Daoy (cell line): ENCODE measurements around the gene PAFAH1B2. TPM values are rescaled to one million over a fixed set of nuclear protein-coding genes. Genes with fewer than 3 reads are reported as not detected.
"Not testable (repeated sequence)": the region's sequence is repeated elsewhere in the genome, so short reads cannot be mapped to it uniquely, and the experiment has no call there.

Experiments
- DNase-seq: peaks from one replicate; pipeline ENCODE4 v3.0.0-alpha.2; 2015; ENCODE audit warnings: low read depth
- total RNA-seq: library from RNA; depleted of rRNA; stranded (reverse); fragments of >200 nt; shearing (Covaris generic); gene quantifications from 2 replicates; pipeline ENCODE4 v1.2.3, GENCODE V29; 2014

PAFAH1B2 gene
- total RNA-seq, 1 experiment from 2014 or later: 123 TPM

DNA sequence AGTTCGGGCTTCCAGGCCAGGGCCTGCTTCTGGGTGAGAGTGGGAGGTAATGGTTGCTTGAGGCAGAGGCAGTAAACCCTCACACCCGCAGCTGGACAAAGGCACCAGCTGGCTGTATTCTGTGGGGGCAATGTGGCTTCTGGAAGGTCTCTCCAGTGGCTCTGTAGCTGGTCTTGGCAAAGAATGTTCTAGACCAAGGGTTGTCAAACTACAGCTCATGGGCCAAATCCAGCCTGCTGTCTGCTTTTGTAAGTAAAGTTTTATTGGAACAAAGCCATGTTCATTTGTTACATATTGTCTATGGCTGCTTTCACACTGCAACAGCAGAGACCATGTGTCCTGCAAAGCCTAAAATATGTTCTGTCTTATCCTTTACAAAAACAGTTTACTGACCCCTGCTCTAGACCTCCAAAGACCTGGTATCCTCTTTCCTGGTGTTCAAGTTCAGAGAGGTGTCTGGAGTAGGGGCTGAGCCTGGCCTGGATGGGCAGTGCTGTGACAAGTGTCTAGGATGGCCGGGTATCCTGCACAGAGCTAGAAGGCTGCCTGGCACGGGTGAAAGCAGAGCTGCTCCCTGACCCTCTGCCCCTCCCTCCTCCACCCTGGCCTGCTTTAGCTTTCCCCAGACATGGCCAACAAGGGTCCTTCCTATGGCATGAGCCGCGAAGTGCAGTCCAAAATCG, 58.4 kb downstream of the PAFAH1B2 start:
- DNase-seq: no peak

DNA sequence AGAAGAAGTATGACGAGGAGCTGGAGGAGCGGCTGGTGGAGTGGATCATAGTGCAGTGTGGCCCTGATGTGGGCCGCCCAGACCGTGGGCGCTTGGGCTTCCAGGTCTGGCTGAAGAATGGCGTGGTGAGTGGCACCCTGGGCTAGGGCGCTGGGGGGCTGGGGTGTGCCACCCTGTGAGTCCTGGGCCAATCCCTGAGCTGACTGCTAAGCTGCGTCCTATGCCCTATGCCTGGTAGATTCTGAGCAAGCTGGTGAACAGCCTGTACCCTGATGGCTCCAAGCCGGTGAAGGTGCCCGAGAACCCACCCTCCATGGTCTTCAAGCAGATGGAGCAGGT, 59.0 kb downstream of the PAFAH1B2 start:
- DNase-seq: no peak

DNA sequence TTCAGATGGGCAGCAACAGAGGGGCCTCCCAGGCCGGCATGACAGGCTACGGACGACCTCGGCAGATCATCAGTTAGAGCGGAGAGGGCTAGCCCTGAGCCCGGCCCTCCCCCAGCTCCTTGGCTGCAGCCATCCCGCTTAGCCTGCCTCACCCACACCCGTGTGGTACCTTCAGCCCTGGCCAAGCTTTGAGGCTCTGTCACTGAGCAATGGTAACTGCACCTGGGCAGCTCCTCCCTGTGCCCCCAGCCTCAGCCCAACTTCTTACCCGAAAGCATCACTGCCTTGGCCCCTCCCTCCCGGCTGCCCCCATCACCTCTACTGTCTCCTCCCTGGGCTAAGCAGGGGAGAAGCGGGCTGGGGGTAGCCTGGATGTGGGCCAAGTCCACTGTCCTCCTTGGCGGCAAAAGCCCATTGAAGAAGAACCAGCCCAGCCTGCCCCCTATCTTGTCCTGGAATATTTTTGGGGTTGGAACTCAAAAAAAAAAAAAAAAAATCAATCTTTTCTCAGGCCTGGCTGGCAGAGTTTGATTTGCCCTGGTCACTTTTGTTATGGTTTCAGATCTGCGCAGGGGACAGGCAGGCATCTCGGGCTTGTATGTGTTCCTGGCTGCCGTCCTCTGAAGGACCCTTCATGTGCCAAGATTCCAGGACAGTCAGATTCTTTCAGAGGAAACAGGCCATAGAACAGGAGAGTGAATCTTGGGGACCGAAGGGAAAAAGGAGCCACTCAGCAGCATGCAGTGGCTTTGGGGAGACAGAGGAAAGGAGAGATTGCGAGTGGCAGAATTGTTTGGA, 60.4 kb downstream of the PAFAH1B2 start:
- DNase-seq: no peak

DNA sequence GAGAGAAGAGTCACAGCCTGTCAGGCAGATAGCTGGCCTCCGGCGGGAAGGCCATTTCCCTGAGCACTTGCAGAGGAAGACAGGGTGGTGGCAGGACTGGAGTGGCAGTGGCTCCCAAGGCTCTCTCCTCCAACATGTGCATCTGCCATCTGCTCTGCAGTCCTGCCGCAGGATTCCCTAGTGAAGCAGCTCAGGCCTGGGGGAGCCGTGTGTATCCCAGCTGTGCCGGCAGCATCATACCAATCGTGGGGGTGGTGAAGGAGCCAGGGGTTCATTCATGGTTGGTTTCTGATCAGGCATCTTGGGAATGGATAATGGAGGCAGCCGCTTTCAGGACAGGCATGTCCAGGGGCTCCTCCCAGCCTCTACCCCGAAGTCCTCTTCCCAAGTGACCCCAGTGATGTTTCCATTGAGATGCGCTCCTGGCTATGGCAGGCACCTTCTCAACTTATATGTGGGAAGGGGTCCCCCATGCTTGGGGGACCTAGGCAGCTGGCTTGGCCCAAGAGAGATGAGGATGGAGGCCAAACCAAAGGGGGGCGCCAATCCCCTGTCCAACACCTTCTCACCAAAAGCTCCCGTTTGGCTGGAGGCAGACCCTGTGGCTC, 61.2 kb downstream of the PAFAH1B2 start:
- DNase-seq: no peak

DNA sequence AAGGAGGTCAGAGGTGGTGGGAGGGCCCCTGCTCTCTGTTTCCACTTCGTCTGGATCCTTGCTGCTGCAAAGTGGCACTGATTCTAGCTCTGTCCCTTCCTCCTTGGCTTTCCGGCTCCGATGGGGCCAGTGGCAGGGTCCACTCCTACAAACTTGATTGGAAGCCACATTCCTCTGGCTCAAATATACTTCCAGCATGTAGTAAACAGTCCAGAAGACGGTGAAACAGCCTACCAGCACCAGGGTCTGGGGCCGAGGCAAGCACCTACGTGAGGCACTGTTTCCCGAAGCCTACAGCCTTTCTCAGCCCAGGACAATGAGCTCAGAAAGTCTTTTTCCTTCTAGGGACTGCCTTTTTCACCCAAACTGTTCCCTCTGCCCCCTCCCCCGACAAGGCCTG, 62.0 kb downstream of the PAFAH1B2 start:
- DNase-seq: not testable (repeated sequence)

DNA sequence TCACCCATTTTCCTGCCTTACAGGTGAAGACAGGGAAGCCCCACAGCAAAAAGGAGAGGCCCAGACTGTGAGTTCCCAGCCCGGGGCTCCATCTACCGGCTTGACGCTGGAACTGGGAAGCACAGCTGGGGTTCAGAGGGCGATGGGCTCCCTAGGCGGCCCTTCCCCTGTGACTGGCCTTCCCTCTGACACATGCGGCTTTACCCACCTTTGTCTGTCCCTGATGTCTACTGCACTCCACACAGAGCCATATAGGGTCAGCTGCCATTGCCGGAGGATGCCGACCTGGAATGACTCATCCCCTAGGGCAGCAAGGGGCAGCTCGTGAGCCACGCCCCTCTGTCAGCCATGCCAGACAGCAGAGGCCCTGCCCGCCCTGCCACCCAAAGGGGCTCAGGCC, 62.8 kb downstream of the PAFAH1B2 start:
- DNase-seq: peak; percentile 24

DNA sequence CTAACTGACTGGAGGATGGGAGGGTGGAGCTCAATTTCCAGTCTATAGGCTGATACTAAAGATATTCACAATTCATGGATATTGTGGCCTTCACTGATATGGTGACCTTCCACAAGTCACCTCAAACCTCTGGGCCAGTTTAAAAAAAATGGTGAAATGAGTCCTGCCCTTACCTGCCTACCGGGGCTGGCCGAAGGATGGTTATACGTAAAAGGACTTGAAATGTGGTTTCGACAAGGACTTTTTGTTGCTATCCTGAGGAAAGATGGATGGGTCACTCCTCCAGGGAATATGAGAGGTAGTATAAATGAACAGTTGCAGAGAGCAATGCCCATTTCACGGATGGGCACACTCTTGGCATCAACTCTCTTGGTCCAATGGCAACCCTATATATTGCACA, 63.4 kb downstream of the PAFAH1B2 start:
- not testable (repeated sequence) for DNase-seq

DNA sequence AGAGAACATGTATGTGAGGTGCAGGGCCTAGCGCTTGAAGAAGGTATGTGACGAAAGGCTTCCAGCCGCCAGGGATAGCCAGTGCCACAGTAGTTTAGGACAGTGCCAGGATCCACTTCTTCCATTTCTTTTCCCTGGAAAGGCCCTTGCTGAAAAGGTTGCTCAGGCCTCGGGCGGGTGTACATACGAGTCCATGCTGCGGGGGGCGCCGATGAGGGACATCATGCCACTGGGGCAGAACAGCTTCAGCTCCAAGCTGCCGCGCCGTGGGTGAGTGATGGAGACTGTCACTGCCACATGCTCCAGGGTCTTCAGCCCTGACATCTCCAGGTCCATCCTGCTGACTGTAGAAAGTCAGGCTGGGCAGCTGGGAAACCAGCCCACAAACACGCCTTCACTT, 64.6 kb downstream of the PAFAH1B2 start:
- DNase-seq: not testable (repeated sequence)

DNA sequence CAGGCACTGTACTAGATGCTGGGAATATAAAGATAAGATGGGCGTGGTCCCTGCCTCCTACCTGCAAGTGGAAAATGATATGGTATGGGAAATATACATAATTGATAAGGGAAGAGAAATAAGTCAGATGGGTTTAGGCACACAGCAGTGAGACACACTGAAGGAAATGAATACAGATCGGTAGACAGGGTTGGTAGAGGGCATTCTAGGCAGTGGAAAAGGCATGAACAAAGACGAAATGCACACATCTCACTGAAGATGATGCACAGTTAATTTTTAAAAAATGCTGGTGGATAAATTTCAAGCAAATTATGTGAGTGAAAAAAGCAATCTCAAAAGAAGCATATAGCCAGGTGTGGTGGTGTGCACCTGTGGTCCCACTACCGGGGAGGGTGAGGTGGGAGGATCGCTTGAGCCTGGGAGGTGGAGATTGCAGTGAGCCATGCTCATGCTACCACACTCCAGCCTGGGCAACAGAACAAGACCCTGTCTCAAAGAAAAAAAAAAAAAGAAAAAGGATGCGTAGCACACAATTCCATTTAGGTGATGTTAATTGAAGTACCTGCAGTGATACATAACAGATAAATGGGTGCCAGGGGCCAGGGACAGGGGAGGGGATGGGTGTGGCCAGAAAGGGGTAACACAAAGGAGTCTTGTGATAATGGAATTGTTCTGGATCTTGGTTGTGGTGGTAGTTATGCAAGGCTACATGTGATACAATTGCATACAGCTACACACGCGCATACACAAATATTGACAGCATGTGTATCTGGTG, 65.5 kb downstream of the PAFAH1B2 start:
- not testable (repeated sequence) for DNase-seq

DNA sequence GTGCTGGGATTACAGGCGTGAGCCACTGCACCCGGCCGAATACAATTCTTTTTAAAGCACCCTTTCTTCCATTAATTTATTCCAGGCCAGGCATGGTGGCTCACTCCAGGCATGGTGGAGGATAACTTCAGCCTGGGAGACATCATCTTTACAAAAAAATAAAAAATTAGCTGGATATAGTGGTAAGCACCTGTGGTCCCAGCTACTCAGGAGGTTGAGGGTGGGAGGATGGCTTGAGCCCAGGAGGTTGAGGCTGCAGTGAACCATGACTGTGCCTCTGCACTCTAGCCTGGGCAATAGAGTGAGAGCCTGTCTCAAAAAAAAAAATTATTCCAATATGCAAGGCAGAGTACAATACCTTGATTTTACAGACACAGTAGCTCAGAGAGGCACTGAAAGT, 66.5 kb downstream of the PAFAH1B2 start:
- DNase-seq: no peak

DNA sequence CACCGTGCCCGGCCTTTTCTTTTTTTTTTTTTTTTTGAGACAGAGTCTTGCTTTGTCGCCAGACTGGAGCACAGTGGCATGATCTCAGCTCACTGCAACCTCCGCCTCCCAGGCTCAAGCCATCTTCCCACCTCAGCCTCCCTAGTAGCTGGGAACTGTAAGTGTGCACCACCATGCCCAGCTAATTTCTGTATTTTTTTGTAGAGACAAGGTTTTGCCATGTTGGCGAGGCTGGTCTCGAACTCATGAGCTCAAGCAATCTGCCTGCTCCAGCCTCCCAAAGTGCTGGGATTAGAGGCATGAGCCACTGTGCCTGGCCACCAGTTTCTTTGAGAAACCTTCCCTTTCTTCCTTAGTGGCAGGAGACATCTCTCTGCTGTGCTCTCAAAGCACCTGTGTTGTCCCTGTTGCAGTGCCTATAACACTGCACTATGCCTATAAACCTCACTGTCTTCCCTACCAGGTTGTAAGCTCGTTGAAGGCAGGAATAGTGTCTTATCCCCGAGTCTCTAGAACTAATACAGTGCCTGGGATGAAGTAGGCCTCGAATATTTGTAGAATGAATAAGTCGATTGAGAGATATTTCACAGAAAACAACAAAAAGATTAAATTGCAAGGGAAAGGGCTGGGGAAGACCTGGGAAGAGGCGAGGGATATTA, 68.7 kb downstream of the PAFAH1B2 start:
- no peak for DNase-seq

DNA sequence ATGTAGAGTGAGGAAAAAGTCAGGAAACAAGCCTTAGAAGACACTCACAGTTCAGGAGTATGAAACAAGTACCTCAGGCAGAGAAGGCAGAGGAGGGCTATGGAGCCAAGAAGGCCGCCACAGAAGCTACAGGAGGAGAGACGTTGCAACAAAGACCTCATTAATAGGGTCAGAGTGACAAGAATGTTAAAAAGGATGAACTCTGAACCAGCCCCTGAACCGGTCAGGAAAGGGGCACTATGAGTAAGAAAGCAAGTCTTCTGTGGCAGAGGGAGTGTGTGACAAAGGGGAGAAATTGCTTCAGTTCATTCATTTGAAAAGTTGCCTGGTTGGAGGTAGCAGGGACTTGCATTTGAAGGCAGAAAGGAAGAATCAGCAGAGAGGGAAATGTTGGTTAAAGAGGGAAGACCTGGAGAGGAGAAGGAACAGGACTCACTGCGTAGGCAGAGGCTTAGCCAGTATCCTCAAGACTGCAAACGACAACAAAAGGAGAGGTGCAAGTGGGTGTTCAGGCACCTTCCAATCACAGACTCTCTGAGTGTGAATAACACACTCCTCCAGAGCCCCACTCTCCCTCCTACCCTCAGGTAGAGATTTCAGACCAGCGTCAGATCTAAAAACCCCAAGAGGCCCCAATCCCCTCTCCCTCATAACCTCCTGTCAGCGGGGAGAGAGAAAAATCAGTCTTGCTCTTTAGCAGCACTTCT, 70.5 kb downstream of the PAFAH1B2 start:
- DNase-seq: no peak

DNA sequence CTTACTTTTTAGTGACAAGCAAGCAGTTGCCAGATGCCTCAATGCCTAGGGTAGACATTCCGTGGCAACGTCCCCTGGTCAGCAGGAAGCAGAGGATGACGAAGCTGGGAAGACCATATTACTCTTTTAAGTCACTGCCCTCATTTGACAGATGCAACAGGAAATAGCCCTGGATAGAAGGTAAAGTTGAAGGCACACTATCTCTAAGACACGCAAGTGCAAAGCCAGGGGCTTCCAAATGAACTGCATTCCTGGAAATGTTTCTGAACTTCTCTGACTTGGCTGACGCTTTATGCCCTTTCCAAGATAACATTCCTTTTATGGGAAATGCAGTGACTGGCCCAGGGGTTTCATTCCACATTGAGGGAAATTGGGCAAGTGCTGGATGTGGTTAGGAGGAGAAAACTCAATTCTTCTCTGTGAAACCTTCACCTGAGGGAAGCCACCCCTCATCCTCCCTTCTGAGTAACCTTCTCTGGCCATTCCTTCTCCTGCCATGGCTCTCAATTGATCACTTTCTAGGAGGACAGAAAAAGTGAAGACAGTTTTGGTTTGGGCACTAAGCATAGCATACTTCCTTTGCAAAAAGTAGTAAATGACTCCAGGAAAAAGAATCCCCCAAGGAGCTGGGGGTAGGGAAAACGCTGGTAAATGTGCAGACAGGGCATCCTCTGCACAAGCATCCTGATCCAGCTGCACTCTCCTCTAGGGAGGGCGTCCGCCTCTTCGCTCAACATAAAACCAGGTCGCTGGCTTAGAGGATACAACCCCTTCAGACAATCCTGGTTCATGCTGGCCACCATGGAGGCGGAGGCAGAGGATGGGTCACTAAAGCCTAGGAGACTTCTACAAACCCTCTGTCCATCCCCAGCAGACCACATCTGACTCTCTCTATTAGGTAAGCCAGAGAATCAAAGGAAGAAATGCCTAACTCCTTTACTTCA, 73.3 kb downstream of the PAFAH1B2 start:
- no peak for DNase-seq

DNA sequence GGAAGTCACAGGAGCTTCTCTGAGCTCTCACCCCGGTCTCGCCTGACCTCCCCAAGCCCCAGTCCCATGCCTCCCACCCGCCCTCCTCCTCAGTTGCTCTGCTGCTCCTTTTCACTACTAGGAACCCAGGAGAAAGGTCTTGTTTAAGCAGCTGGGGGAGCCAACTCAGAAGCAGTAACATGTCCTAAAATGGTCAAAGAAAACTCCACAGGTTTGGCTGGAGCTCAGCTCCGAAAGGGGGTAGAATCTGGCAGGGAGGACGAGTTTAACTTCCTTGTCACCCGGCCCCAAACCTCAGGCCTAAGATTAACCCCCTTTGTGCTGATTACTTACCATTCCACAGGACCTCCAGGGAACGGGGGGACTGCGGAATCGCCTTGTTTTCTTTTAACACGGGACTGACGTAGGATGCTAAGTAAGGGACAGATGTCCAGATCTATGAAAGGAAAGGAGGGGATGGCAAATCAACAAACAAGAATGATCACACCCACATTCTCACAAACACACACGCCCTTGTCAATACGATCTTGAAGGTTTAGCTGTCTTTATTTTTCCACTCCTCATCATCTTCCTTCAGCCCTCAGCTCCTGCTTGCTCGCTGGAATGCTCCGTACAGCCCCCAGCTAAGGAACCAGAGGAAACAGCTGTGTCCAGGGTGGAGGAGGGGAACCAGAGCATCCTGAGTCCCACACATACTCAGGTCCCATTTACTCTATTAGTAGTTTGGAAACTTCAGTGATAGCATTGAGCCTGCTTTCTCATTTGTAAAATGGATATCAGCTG, 74.2 kb downstream of the PAFAH1B2 start:
- DNase-seq: no peak

DNA sequence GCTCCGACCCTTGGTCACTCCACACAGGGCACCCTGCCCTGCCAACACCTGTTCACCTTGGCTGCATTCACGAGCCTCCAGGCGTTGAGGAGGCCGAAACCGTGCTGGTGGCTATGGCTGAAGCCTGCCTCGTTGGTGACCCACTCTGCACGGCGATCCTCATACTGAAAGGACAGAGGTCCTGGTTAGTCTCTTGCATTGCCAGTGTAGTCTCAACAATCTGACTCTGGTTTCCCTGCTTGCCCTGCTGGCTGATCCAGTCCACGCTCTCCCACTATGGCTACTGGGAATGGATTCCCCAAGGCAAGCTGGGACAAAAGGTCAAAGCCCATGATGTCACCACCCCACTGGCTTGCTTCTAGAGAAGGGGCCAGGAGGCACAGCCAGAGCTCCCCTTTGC, 74.9 kb downstream of the PAFAH1B2 start:
- DNase-seq: no peak

DNA sequence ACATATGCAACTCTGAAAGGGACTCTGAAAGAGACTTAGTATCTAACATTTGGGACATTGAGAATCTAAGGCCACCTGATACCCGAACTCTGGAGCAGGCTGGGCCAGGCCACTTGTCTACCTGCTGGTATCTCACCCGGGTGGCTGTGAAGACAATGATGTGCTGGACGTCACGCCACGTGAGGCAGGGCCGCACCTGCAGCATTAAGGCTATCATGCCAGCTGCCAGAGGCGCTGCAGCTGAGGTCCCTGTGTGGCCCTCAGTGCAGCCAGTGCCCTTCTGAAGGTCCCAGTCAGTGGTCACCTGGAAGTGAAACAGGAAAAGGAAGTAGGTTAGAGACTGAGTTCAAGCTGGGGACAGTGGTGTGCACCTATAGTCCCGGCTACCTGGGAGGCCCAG, 75.4 kb downstream of the PAFAH1B2 start:
- no peak for DNase-seq

DNA sequence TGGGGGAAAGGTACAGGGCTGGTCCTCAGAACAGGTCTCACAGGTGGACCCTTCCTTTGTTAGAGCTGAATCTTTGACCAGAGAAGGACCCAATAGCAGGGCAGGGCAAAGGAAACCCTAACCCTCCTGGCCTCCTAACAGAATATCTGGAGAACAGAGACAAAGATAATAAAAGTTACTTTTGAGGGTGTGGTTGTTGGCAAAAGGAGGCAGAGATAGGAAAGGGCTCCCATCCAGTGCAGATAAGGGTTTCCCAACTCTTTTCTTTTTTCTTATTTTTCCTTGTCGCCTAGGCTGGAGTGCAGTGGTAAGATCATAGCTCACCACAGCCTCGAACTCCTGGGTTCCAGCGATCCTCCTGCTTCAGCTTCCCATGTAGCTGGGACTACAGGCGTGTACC, 75.9 kb downstream of the PAFAH1B2 start:
- no peak for DNase-seq

DNA sequence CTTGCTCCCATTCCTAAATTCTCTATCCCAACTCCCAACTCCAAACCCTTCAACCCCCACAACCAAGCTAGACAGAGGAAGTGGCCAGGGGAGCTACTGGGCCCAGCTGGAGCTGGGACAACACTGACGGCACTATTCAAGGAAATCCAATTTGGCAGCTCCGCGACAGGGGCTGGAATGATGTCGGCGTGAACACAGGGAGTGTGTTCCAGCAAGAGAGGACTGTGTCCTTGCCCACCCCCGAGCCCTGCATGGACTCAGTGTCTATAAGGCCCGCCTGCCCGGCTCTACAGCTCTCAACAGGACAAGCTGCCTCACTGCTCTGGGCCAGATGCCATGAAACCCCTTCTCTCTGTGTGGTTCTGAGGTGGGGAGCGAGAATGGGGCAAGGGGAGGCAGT, 76.5 kb downstream of the PAFAH1B2 start:
- no peak for DNase-seq
